ENCODE data around the gene CNPY2. TPM values are rescaled to one million over a fixed set of nuclear protein-coding genes. Genes with fewer than 3 reads are reported as not detected.
"Not testable (repeated sequence)": the region's sequence is repeated elsewhere in the genome, so short reads cannot be mapped to it uniquely, and the experiment has no call there.

Gene CNPY2
- total RNA-seq, 1 experiment from 2014 or later = 153 TPM

DNA sequence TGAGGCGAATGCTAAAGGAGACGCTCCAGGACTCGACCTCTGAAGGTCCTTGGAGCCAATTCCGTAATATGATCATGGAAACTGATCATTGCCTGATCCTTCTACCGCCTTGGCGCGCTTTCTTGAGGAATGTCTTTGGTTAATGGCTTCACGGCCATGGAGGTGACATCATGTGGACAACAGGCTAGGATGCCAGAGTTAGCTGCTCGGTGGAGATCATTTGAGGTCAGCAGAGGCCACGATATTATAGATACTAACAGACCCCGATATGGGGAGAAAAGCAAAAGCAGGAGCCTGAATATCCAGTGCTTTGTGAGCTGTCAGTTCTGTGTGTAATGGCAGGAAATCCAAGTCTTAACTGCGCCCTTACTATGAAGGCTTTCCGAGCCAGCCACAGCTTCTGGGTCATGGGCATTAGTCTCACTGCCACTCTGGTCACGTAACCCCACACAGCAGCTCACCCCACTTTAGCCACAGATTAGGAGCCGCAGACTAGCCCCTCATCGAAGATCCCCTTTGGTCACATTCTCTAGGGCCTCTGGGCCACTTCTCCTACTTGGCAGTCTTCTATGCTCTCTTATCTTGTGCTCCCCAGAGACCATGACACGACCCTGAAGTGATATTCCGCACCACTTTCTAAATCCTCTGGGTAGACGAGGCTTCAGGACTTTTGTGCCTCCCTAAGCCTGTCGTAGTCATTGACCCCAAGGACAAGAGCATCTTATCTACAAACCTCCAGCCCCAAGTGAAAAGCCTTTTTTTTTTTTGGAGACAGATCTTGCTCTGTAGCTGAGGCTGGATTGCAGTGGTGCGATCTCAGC is 14.9 kb downstream of the CNPY2 start:
- in situ Hi-C loops (cut with HindIII; ENCODE audit: low sequenced_read_pairs) = no loop called here

DNA sequence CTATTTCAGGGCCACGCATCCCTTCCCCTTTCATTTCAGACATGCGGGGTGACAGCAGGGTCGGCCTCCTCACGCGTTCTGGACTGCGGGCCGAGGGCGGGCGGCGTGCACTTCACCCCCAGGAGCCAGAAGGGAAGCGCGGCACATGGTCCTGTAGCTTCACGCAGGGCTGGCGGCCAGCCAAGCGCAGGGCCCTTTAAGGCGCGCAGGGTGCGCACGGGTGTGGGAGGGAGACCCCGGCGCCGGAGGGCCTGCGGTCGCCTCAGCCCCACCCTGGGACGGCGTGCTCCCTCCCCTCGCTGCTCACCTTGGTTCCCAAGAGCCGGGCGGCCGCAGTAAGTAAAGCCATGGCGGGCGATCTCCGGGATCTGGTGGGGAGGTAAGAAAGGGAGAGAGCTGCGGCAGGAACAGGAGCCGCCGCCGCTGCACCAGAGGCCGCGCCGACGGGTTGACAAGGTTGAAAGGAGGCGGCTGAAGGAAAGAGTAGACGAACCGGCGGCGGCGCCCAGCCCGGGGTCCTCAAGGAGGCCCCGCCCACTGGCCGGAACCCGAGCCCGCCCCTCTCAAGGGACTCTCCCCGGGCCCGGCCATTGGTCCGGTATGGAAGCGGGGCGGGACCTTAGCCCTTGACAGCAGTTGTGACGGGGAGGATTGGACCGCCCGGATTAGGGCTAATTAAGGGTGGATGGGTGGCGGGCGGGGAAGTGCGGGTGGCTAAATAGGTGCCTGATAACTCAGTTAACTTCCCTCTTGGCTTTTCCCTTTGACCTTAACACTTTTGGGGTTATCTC is 15.7 kb downstream of the CNPY2 start, which contains the start of gene CS:
CS (minus strand) TSS at position 478 of the 791 bp plus-strand sequence; CDS start at position 349, 129 bp downstream.
- in situ Hi-C loops (cut with HindIII; ENCODE audit: low sequenced_read_pairs) = loop anchor here (10.0 kb wide), 1 partner anchor 95 kb away; no protein-coding TSS in a partner anchor
- DNase-seq (ENCODE audit: low spot score) = peak; percentile 99

More for the DNA sequence above, 14.9 kb downstream of the CNPY2 start:
- DNase-seq (ENCODE audit: low spot score) = no peak

DNA sequence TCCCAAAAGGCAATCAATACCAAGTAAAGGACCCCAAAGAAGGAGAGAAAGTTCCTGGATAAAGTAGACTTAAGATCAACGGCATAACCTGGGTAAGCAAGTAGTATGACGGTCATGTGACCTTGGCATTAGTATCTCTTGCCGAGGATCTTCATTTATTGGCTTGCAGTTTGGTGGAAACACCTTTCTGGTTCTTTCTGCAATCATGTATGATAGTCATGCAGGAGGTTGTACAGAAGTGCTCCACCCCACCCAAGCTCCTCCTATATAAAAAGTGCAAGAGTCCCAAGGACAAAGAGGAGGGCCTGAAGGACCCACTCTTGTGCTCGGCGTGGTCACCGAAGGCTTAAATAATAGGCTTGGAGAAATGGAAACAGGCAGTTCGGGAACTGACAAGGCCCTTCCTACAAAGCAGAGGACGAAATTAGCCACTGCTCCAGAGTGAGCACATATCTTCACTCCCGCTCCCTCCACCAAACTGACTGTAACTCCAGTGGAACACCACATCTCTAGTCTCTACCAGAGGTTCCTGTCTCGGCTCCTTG is 16.4 kb downstream of the CNPY2 start:
- in situ Hi-C loops (cut with HindIII; ENCODE audit: low sequenced_read_pairs) = loop anchor here (10.0 kb wide), 1 partner anchor 95 kb away; no protein-coding TSS in a partner anchor
- peak; percentile 35 for DNase-seq (ENCODE audit: low spot score)

DNA sequence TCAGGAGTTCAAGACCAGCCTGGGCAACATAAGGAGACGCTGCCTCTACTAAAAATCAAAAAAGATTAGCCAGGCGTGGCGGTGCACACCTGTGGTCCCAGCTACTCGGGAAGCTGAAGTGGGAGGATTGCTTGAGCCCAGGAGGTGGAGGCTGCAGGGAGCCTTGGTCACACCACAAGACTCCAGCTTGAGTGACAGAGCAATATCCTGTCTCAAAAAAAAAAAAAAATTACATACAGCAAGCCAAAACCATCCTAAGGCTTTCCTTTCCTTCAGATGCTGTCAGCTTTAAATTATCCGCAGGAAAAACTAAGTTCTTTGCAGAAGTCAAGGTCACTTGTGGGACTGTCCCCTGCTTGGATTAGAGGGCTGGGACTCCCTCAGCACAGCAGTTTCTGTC is 17.0 kb downstream of the CNPY2 start:
- in situ Hi-C loops (cut with HindIII; ENCODE audit: low sequenced_read_pairs) = loop anchor here (10.0 kb wide), 1 partner anchor 94 kb away; no protein-coding TSS in a partner anchor
- DNase-seq (ENCODE audit: low spot score) = no peak

DNA sequence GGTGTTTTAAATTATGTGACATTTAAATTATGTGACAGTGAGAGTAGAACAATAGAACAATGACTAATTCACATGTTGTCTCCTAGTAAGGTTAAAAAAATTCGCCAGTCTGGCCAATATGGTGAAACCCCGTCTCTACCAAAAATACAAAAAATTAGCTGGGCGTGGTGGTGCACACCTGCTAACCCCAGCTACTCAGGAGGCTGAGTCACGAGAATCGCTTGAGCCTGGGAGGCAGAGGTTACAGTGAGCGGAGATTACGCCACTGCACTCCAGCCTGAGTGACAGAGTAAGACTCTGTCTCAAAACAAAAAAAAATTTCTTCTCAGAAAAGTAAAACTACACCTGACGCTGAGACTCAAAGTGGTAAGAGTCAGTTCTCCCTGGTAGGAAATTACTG is 18.4 kb downstream of the CNPY2 start:
- in situ Hi-C loops (cut with HindIII; ENCODE audit: low sequenced_read_pairs) = loop anchor here (10.0 kb wide), 1 partner anchor 93 kb away; no protein-coding TSS in a partner anchor
- DNase-seq (ENCODE audit: low spot score) = no peak

DNA sequence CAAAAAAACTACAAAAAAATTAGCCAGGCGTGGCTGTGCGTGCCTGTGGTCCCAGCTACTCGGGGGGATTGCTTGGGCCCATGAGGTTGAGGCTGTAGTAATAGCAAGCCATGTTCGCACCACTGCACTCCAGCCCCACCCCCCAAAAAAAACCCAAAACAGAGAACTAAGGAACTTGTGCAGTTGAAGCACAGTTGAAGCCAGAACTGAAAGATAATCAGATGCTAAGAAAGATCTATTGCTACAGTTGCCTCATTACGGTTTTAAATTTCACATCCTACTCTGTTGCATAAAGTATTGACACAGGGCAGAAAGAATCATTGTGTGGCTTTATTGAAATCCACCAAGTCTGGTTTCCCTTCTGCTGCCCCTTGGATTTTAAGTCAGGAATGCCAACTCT is 19.5 kb downstream of the CNPY2 start:
- DNase-seq (ENCODE audit: low spot score) = no peak
- in situ Hi-C loops (cut with HindIII; ENCODE audit: low sequenced_read_pairs) = loop anchor here (10.0 kb wide), 1 partner anchor 91 kb away; no protein-coding TSS in a partner anchor

DNA sequence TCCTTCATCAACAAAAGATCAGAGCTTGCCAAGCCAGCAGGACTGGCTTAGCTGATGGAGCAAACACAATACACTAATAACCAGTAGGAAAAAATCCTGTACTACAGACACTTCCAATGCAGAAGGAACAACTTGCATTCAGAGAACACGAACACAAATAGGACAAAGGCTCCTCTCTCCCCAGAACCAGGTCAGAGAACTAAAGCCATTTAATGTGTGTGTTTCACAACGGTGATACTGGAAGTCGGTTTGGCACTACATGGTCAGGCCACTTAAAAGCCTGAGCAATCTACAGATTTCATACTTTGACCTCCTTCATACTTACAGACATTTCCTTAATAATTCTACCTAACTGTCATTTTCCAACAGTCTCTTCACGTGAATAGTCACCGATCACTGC is 22.0 kb downstream of the CNPY2 start:
- in situ Hi-C loops (cut with HindIII; ENCODE audit: low sequenced_read_pairs) = loop anchor here (10.0 kb wide), 1 partner anchor 89 kb away; no protein-coding TSS in a partner anchor
- no peak for DNase-seq (ENCODE audit: low spot score)

DNA sequence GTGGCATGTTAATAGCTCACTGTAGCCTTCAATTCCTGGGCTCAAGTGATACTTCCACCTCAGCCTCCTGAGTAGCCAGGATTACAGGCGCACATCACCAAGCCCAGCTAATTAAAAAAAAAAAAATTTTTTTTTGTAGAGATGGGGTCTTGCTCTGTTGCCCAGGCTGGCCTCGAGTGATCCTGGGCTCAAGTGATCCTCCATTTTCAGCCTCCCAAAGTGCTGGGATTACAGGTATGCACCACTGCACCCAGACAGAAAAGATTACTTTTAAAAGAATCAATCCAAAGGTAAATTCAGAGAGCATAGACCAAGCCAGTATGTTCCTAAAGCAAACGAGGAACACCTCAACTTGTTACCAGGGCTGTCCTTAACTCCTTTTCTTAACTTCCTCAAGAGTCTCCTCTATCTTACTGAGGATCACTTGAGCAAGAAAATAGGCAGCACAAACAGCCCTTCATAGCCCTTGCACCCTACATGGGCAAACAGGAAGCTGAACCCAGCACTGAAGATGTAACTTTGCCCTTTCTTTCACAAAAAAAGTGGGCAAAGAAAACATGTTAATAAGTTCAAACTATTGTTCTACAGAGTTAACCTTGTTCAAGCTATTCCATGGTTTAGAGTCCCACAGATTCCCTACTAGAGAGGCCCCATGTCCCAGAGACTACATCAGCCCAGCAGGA is 26.9 kb downstream of the CNPY2 start:
- in situ Hi-C loops (cut with HindIII; ENCODE audit: low sequenced_read_pairs) = no loop called here
- no peak for DNase-seq (ENCODE audit: low spot score)

DNA sequence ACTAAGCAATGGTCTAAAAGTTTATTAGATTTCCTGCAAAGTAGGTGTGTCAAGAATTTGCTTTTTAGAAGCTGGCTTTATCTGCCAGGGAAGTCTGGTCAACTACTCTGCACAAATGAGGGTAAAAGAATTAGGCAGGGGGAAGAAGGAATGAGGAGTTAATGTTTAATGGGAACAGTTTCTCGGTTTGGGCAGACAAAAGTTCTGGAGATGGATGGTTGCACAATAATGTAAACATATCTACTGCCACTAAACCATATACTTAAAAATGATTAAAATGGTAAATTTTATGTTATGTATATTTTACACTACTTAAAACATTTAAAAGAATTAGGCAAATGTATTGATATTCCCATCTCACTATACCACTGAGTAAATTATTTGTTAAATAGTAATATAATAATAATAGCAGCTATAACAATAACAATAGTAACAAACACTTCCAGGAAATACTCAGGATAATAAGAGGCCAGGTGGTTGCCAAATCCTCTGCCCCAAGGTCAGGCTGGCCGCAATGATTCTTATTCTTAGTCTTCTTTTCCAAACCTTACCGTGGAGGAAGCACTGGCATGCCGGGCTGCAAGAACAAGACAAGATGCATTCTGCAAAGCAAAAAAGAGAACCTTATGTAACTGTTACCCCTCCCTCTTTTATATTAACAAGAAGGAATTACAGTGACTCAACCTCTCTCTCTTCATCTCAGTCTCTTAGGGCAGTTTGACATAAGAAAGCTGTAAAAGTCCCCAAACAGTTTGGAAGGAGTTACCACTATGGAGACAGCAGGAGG is 29.6 kb downstream of the CNPY2 start:
- DNase-seq (ENCODE audit: low spot score) = no peak
- in situ Hi-C loops (cut with HindIII; ENCODE audit: low sequenced_read_pairs) = no loop called here

DNA sequence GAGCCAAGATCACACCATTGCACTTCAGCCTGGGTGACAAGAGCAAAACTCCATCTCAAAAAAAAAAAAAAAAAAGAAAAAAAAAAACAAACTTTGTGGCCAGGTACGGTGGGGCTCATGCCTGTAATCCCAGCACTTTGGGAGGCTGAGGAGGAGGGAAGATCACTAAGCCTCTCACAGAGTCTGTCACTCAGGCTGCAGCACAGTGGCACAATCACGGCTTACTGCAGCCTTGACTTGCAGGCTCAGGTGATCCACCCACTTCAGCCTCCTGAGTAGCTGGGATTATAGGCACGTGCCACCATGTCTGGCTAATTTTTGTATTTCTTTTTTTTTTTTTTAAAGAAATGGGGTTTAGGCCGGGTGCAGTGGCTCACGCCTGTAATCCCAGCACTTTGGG is 31.5 kb downstream of the CNPY2 start:
- in situ Hi-C loops (cut with HindIII; ENCODE audit: low sequenced_read_pairs); DNase-seq (ENCODE audit: low spot score): not testable (repeated sequence)

DNA sequence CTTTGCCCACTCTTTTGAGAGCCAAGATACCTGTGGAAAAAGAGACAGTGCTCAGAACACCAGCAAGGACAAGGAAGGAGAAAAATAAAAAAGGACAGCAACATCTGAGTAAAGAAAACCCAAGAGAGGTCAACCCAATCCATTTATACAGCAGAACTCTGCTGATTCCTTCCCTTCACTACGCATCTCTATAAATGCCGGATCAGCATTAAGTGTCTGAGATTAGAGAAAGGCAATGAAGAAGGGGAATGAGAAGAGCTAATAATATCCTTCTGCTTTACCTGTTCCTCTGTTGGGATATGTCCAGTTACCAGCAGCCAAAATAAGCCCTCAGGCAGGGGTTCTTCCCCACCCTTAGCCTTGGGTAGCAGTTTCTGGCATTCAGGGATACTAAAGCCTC is 33.2 kb downstream of the CNPY2 start:
- no peak for DNase-seq (ENCODE audit: low spot score)
- in situ Hi-C loops (cut with HindIII; ENCODE audit: low sequenced_read_pairs) = no loop called here

DNA sequence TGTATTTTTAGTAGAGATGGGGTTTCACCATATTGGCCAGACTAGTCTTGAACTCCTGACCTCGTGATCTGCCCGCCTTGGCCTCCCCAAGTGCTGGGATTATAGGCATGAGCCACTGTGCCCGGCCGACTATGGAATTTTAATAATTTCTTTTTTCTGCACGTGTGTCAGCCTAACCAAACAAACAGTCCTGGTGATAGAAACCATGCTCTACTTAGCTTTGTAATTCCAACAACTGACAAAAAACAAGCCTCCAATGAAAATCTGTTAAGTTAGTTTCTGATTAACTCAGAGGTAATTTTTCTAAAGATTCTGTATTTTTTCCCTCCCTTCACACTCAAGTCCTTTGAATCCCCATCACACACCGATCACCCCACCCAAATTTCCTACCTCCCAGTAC is 33.8 kb downstream of the CNPY2 start:
- in situ Hi-C loops (cut with HindIII; ENCODE audit: low sequenced_read_pairs) = no loop called here
- DNase-seq (ENCODE audit: low spot score) = no peak

DNA sequence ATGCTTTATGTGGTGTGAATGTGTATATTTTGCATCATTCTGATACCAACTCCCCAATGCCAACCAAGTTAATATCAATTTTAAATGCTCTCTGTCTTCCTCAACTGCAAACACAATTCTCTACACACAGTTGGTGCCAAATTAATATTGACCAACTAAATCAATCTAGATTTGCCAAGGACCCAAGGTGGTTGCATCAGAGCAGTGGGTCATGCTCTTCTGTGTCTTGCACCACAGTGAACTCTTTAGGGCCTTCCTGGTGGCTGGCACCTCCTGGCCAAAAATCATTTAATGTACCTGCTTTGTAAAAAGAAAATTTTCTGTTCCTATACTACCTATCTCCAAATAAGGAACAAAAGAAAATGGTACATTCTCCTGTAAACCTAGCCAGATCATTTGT is 34.9 kb downstream of the CNPY2 start:
- in situ Hi-C loops (cut with HindIII; ENCODE audit: low sequenced_read_pairs) = no loop called here
- DNase-seq (ENCODE audit: low spot score) = no peak

DNA sequence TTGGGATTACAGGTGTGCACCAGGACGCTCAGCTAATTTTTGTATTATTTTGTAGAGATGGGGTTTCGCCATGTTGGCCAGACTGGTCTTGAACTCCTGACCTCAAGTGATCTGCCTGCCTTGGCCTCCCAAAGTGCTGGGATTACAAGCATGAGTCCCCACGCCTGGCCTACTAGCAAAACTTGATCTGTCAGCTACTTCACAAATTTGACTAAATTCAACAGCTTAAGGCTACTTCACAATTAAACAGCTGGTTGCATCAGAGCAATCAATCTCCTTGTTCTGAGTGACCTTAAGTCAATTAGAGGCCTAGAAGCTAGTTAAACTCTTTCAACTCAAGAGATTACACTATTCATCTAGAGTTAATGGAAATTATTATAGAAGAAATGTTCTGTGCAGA is 36.9 kb downstream of the CNPY2 start:
- in situ Hi-C loops (cut with HindIII; ENCODE audit: low sequenced_read_pairs) = no loop called here
- no peak for DNase-seq (ENCODE audit: low spot score)

DNA sequence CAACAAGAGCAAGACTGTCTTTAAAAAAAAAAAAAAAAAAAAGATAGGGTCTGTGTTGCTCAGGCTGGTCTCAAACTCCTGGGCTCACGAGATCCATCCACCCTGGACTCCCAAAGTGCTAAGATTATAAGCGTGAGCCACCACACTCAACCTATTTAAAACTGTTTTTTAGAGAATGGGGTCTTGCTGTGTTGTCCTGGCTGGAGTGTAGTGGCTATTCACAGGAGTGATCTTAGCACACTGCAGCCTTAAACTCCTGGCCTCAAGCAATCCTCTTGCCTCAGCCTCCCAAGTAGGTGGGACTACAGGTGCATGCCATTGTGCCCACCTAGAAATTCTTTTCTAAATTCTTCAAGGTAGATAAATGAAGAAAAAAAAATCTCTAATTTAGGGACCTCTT is 41.5 kb downstream of the CNPY2 start:
- DNase-seq (ENCODE audit: low spot score) = no peak
- in situ Hi-C loops (cut with HindIII; ENCODE audit: low sequenced_read_pairs) = no loop called here

DNA sequence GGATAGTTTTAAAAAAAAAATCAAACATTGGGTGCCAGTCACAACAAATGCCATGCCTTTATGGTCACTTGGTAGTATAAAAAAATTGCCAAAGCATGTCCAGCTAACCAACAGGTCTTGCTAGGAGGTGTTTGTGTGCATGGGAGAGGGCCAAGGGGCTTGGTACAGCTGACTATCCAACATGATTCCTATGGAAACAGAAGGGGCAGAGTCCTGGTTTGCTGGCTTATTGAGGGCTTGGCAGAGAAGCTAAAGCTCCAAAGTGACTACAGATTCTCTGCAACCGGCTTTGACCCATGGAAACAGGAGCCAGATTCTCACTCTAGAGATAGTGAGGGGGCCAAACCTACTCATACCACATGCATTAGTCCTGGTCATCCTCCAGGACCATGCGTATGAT is 43.3 kb downstream of the CNPY2 start:
- DNase-seq (ENCODE audit: low spot score); in situ Hi-C loops (cut with HindIII; ENCODE audit: low sequenced_read_pairs): not testable (repeated sequence)

DNA sequence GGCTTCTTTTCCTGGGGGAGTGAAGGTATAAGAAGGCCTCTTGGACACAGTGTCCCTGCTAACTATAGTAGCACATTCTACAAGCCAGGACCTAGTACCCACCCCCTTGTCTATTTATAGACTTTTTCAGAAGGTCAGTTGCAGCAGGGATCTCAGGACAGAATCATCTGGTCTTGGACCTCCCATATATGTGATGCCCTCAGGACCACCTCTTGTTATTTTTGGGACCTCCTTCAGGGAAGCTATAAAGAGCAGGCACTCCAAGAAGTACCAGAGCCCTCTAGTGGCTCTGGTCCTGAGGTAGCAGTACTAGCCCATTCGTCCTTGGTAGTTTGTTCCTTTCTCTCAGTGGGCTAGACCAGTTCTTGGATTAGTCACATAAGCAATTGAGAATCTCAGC is 44.8 kb downstream of the CNPY2 start:
- DNase-seq (ENCODE audit: low spot score) = peak; percentile 40
- in situ Hi-C loops (cut with HindIII; ENCODE audit: low sequenced_read_pairs) = no loop called here

DNA sequence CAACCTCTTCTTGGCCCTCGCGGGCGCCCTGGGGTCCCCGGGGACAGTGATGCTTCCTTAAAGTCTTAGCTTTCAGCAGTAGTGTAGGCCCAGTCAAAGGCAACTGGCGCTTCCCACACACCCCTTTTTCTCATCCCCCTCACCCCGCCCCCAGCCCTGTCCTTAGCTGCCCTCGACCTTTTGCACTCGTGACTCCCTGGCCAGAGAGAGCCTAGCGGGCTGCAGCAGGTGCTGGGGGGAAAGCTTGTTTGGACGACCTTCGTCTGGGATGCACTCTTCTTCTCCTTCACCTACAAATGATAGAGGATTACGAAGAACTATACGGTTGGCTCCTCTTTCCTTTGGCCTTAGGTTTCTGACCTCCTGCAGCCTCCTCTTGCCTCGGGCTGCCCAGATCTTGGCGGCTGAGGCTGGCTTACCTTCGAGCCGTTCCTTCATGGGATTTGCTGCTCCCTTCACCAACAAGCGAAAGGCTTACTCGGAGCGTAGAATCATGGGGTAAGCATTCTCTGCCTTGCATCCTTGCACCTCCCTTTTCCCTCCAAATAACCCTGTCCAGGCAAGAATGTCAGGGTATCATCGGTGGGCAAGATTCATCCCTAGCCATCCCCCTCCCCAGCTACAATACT is 48.2 kb downstream of the CNPY2 start:
- peak; percentile 52 for DNase-seq (ENCODE audit: low spot score)
- in situ Hi-C loops (cut with HindIII; ENCODE audit: low sequenced_read_pairs) = no loop called here
